Type B pancreatic cell (in vitro differentiated cells): ENCODE data around the gene ZMYM4. TPM values are rescaled to one million over a fixed set of nuclear protein-coding genes. Genes with fewer than 3 reads are reported as not detected.

Experiments used
- DNase-seq: peaks from one replicate; pipeline ENCODE4 v3.0.0; 2021; ENCODE audit warnings: mixed read lengths; ENCODE audit not compliant: unreplicated experiment; ENCODE audit errors: extremely low spot score
- H3K27ac Mint-ChIP-seq: 2 replicates; pipeline ENCODE4 v1.8.0; 2021; ENCODE audit warnings: mild to moderate bottlenecking, mixed read lengths
- H3K27me3 Mint-ChIP-seq: 2 replicates; pipeline ENCODE4 v1.8.0; 2021; ENCODE audit warnings: mixed read lengths
- H3K36me3 Mint-ChIP-seq: 2 replicates; pipeline ENCODE4 v1.8.0; 2021; ENCODE audit warnings: mixed read lengths
- H3K4me1 Mint-ChIP-seq: one replicate; pipeline ENCODE4 v1.8.0; 2021; ENCODE audit warnings: mixed read lengths; ENCODE audit not compliant: unreplicated experiment
- H3K4me3 Mint-ChIP-seq: 2 replicates; pipeline ENCODE4 v1.8.0; 2021; ENCODE audit warnings: mild to moderate bottlenecking, mixed read lengths
- H3K9me3 Mint-ChIP-seq: 2 replicates; pipeline ENCODE4 v1.8.0; 2021; ENCODE audit warnings: mixed read lengths
- total RNA-seq: library from RNA; stranded (reverse); gene quantifications from 2 replicates; pipeline ENCODE4 v1.2.1, GENCODE V29; 2021; ENCODE audit warnings: low replicate concordance
- TF ChIP-seq, protein P1 (sequence below): fragments of 200-600 bp; sonication (generic); conservative IDR thresholded peaks from 2 replicates; pipeline ENCODE4 v1.5.0; 2021; ENCODE audit warnings: antibody characterized with exemption, mild to moderate bottlenecking

The ZMYM4 gene
- total RNA-seq, 1 donor from 2014 or later: 85.4 TPM

DNA sequence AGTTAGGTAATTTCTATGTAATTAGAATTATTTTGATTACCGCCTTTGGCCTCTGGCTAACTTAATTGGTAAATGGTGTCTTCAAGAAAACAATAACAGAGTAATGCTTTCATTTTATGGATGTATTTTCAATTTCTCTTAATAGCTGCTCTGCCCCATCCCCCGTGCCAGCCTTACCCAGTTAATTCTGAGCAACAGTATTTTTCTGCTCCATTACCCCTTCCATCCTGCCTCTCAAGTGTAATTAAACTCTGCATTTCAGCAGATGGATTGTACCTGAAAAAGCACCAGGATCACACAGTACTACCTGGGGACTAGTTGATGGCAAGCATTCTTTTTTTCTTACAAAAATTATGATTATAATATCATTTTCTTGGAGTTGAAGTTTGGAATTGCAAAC is 184.5 kb downstream of the ZMYM4 start:
- no peaks in the 10 kb centered on the region for H3K9me3 Mint-ChIP-seq
- no peak for DNase-seq
- peaks cover 11% of the 10 kb centered on the region for H3K4me1 Mint-ChIP-seq
- no peak overlapping the region for H3K4me3 Mint-ChIP-seq
- peaks cover 4% of the 10 kb centered on the region for H3K36me3 Mint-ChIP-seq
- H3K27ac Mint-ChIP-seq: no peak overlapping the region
- no peaks in the 10 kb centered on the region for H3K27me3 Mint-ChIP-seq
- TF ChIP-seq, protein P1, sequence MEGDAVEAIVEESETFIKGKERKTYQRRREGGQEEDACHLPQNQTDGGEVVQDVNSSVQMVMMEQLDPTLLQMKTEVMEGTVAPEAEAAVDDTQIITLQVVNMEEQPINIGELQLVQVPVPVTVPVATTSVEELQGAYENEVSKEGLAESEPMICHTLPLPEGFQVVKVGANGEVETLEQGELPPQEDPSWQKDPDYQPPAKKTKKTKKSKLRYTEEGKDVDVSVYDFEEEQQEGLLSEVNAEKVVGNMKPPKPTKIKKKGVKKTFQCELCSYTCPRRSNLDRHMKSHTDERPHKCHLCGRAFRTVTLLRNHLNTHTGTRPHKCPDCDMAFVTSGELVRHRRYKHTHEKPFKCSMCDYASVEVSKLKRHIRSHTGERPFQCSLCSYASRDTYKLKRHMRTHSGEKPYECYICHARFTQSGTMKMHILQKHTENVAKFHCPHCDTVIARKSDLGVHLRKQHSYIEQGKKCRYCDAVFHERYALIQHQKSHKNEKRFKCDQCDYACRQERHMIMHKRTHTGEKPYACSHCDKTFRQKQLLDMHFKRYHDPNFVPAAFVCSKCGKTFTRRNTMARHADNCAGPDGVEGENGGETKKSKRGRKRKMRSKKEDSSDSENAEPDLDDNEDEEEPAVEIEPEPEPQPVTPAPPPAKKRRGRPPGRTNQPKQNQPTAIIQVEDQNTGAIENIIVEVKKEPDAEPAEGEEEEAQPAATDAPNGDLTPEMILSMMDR: no peak

DNA sequence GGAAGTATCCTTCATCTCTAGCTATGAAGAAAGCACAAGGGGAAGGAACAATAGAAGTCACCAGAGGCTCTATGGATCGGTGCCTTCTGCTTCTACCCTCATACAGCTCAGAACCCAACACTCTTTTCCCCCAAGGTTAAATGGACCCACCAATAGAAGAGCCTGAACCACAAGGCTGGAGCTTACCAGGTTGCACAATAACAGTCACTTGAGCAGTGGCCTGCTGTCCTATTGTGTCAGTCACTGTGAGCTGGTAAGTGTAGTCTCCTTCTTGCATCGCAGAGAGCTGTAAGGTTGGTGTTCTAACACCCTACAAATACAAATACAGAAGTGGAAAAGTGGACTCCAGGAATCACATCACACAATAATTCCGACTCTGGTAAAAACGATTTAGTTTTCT is 185.7 kb downstream of the ZMYM4 start:
- H3K27ac Mint-ChIP-seq: no peak overlapping the region

GRCh38 chr1:35454616-35455015 is 186.1 kb downstream of the ZMYM4 start:
- no peak for DNase-seq
- H3K27ac Mint-ChIP-seq: no peak overlapping the region
- H3K9me3 Mint-ChIP-seq: no peaks in the 10 kb centered on the region
- TF ChIP-seq, protein P1: no peak
- H3K27me3 Mint-ChIP-seq: no peaks in the 10 kb centered on the region
- peaks cover 11% of the 10 kb centered on the region for H3K4me1 Mint-ChIP-seq
- peaks cover 4% of the 10 kb centered on the region for H3K36me3 Mint-ChIP-seq
- H3K4me3 Mint-ChIP-seq: no peak overlapping the region

More for the DNA sequence above, 185.7 kb downstream of the ZMYM4 start:
- Mint-ChIP-seq H3K27me3 (no peaks in the 10 kb centered on the region), H3K4me3 (no peak overlapping the region), H3K36me3 (peaks cover 4% of the 10 kb centered on the region), H3K9me3 (no peaks in the 10 kb centered on the region), H3K4me1 (peaks cover 11% of the 10 kb centered on the region)
- TF ChIP-seq, protein P1: no peak
- DNase-seq: no peak

GRCh38 chr1:35460796-35461195 is 192.3 kb downstream of the ZMYM4 start:
- Mint-ChIP-seq H3K9me3 (peaks cover 6% of the 10 kb centered on the region), H3K27ac (no peak overlapping the region), H3K27me3 (no peaks in the 10 kb centered on the region), H3K4me3 (no peak overlapping the region), H3K4me1 (peaks cover 4% of the 10 kb centered on the region), H3K36me3 (peaks cover 34% of the 10 kb centered on the region)
- TF ChIP-seq, protein P1: no peak
- DNase-seq: no peak

GRCh38 chr1:35461966-35462651 is 193.6 kb downstream of the ZMYM4 start:
- no peaks in the 10 kb centered on the region for H3K27me3 Mint-ChIP-seq
- TF ChIP-seq, protein P1: no peak
- peaks cover 4% of the 10 kb centered on the region for H3K4me1 Mint-ChIP-seq
- DNase-seq: no peak
- peaks cover 6% of the 10 kb centered on the region for H3K9me3 Mint-ChIP-seq
- H3K4me3 Mint-ChIP-seq: no peak overlapping the region
- H3K27ac Mint-ChIP-seq: no peak overlapping the region
- peaks cover 37% of the 10 kb centered on the region for H3K36me3 Mint-ChIP-seq
